HG03442 (cell line): ENCODE measurements around the gene TSSC4.

ENCODE experiments used
- ATAC-seq: cut with Tn5 transposase; IDR thresholded peaks from one replicate; pipeline ENCODE4 v1.9.1; 2021; ENCODE audit warnings: mild to moderate bottlenecking, moderate library complexity; ENCODE audit not compliant: unreplicated experiment

The TSSC4 gene

DNA sequence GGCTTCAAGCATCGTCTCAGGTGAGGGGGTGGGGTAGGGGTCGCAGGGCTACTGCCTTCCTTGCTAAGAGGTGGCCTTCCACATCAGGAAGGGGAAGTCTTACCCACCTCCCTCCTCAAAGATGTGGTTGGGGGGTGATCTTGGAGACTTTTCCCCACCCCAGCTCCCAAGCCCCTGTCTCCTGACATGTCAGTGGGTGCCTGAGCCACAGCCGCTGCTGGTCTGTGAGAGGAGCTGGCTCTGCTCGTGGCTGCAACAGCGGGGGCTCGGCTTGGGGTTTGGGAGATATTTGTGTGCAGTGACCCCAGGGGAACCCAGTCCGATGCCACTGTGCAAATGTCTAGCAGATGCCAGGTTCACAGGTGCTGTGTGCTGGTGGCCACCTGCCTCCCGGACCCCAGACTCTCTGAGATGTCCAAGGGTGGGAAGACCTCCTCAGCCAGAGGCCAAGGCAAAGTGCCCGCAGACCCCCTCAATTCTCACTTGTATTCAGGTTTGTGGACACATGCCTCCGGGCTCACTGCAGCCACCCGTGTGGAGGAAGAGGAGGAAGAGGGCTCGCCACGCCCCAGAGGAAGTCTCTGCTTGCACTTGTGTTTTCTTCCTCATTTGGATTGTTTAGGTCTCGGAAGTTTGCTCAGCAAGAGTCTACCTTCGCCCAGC is 46.2 kb downstream of the TSSC4 start:
- no peak for ATAC-seq

DNA sequence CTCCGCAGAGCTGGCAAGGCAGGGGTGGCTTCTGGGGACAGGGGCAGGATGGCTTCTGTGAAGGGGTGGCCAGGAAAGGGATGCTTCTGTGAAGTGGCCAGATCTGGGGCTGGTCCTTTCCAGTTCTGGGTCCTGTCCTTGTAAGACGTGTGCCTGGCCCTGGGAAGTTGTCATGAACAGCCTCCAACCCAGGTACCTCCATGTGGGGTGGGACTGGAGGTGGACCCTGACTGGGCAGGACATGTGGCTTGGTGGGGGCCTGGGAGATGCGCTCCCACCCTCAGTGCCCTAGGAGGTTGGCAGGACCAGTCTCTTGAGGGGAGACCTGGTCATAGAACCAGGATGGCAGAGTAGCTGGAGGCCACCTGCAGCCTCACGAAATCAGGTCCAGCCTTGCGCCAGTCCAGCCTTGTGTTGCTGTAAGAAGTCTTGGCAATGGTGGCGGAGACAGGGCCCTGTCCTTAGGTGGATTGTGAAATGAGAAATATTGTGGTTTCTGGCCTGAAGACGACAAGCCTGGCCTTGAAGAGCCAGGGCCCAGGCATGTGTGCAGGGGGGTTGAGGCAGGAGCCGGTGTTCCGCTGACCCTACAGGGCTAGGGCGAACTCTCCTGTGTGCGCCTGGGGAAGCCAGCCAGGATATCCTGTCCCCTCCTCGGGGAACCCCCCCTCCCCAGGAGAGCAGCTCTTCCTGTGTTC is 46.9 kb downstream of the TSSC4 start:
- no peak for ATAC-seq

DNA sequence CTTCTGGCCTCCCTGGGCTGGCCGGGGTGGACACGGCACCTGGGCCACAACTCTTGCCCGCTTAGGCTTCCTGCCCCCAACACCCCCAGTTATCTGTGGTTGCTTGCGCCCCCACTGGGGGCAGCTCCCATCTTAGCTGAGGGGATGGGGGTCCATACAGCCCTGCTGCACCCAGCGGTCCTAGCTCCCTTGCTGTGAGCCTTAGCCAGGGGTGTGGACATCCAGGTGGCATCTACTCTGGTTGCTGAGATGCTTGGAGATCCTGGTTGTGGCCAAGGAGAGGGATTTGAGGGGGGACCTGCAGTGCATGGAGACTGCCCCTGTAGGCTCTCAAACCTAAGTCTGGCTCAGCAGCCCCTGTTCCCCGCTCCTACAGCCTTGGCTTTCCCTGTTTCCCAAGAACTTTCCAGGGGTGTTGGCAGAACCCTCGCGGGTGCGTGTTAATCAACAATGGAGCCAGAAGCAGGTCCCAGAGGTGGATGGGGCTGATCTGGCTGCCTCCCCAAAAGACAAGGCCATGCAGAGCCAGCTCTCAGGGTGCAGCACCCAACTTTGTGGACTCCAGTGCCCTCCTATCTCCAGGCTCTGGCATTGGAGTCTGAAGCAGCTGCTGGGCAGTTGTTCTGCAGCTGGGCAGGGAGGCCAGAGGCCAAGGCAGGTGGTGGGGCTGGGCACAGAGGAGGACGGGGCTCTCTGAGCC is 47.6 kb downstream of the TSSC4 start:
- no peak for ATAC-seq

DNA sequence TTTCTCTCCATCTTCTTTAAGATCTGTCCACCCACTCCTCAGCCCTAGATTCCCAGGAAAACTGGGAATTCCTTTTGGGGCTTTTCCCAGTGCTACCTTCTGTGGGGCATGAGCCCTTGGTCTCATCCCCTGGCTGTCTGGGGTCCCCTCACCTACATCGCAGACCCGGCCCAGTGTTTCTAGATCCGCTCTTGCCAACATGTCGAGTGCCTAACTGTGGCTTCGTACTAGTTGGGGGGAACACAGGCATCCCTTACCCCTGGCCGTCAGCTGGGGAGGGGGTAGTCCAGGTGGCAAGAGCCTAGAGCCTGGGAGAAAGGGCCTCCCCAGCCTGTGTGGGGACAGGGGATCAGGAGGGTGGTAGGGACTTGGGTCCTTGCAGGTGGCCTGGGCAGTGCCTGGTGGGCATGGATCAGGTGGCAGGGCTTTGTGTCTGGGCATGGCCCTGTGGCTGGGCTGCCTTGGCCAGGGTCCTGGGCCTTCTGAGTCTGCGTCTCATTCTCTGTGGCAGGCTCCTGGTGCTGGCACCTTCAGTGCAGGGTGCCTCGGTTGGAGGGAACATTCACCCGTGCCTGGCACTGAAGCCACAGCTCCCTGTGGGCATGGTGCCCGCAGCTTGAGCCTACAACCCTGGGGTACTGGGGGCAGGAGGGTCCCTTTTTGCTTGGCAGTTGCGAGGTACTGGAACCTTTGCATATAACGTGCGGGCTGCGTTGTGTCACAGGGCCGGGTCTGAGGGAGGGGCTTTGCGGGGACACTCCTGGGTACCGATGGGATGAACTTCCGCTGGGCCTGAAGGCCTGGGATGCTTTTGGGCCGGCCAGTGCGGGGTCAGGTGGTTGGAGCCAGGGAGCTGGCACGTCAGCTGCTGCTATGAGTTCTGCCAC is 48.4 kb downstream of the TSSC4 start:
- no peak for ATAC-seq

DNA sequence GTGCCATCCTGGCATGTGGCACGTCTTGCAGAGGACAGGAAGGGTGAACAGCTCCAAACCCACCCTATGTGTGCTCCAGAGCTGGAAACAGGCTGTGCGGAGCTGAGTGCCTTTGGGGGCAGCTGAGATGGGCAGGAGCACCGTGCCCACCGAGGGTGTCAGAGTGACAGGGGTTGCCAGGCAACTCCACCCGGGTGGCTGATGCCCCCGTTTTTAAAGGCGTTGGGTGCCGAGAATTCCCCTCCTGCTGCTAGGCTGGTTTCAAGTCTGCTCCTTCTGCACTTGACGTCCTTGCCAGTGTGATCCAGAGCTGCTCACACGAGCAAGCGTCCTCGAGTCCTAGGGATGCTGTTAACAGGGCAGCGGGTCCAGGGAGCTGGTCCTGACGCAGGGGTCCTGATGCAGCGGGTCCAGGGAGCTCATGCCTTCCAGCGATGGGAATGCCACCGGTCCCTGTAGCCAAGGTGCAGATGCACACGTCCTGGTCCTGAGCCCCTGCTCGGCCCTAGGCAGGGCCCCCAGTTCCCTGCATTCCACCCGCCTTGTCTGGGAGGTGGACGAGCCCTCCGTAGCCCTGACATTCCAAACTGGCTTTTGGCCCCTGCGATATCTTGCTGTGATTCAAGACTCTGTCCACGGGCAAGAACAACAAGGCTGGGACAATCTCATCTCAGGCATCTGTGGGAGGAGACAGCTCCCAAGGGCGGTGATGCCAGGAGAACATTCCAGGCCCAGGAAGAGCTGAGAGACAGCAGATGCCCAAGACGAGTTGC is 49.2 kb downstream of the TSSC4 start:
- no peak for ATAC-seq

DNA sequence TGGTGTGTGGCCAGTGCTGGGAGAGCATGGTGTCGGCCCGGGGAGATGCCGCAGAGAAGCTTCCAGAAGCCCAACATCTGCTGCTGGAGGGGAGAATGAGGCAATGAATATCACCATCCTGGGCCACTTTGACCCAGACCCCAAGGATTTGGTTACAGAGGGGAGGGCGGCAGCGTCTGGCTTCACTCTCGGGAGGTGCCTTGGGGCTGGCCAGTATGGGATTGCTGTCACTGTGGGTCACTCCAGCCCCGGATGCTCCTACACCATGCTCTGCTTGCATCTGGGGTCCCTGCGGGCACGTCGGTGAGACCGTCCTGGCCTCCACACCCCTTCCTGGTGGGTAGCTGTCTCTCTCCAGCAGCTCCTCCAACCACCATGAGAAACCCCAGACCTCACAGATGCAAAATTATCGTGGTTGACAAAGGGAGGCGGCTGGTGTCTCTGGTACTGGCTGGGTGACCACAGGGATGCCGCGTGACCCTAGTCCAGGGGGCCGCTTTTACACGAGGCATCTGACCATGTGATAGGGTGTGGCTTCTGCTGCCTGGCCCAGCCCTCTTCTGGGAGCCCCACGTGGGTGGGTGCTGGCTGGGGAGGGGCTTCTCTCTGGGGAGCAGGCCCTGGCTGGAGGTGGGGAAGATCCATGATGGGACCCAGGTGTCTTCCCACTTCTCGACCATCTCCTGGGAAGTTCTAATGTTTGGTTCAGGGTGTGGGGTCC is 49.9 kb downstream of the TSSC4 start:
- no peak for ATAC-seq

DNA sequence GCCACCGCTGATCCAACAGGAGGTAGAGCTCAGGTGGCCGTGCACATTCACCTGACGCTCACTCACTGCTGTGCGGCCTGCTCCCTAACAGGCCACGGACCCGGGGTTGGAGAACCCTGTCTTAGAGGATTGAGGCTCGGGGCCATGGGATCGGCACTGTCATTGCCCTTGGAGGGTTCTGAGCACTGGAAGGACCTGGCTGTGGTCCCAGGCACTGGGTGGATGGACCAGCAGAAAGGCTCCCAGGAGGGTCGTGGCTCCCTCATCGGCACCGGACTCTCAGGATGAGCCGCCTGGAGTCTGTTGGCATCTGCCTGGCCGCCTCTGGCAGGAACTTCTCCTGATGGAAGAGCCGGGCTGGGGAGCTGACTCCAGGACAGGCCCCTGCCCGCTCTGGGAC is 50.8 kb downstream of the TSSC4 start:
- no peak for ATAC-seq

DNA sequence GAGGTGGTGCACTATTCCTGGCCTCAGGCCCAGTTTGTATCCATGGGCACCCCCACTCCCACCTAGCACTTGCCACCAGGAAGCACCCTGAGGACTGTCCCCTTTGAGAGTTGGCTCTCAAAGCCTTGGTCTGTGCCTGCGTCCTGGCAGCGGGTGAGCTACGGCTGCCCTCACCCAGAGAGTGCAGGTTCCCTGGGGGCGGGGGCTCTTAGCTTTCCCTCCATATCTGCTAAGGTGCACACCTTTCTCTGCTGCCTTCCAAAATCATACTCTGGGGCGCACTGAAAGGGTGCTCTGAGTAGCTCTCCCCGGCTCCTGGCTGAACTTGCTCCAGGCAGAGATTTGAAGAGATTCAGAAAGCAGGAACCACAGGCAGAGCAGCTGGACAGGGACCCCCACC is 51.4 kb downstream of the TSSC4 start:
- no peak for ATAC-seq

DNA sequence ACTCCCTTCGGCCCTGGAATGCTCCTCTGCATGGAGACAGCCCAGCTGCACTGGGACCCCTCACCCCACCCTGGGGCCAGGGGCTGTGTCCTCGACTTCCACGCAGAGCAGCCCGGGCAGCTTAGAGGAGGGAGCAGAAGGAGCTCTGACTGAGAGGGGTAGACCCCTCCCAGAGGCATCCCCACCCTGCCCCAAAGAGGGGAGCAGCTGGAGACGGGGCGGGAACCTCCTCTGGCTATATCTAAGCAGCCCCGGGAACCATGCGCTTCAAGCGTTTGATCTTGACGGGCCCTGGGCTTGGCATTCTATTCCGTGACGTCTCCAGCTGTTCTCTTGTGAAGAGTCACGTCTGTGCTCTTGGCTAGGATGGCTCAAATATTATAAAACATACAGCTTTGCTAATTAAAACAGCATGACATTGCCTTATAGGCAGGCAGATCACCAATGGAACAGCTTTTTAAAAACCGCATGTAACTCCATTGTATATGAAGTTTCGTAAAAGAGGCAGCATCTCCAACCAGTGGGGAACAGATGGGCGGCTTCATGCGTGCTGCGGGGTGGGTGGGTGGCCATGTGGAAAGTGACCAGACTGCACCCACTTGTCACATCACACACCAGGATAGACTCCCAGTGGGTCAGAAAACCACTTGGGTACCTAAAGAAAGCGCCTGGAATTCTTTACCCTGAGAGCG is 51.9 kb downstream of the TSSC4 start:
- ATAC-seq: no peak

DNA sequence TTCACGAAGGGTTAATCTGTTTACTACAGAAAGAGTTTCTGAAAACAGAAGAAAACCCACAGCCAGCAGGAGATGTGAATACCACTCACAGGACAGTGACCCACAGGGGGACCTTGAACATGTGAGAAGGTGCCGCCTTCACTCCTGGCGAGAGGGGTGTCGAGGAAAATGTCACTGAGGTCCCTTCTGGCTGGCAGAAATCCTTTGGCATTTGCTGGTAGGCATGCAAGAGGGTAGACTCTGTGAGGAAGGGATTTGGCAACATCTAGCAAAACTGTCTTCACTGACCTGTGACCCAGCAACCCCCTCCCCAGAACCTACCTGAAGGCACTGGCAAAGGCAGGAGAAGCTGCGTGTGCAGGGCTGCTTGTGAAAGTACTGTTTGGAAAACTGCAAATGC is 52.9 kb downstream of the TSSC4 start:
- ATAC-seq: no peak
